ENCODE data around the gene PRCD. TPM values are rescaled to one million over a fixed set of nuclear protein-coding genes. Genes with fewer than 3 reads are reported as not detected.

PRCD gene
- total and polyA plus RNA-seq, 5 donors from 2014 or later = 0.52 TPM; not detected in 4

DNA sequence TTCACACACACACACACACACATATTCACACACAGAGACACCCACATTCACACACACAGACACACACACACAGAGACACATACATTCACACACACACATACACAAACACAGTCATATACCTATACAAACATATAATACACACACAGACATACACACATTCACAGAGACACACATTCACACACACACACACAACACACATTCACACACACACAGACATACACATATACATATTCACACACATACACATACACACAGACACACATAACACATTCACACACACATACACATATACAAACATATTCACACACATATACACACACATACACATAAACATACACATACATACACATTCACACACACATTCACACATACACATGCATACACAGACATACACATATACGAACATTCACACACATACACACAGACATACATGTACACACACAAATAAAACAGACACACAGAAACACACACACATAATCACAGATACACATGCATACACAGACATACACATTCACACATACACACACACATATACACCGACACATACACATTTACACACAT lies 7.9 kb downstream of the PRCD start:
- peaks cover 13% of the 10 kb centered on the region for H3K27me3 Mint-ChIP-seq
- no peaks in the 10 kb centered on the region for H3K36me3 ChIP-seq (ENCODE audit: control insufficient read depth, insufficient read depth, low read length)
- H3K36me3 Mint-ChIP-seq = no peaks in the 10 kb centered on the region
- peaks cover 0 to 4% (median 0%) of the 10 kb centered on the region in 4 donors for H3K4me1 Mint-ChIP-seq
- no peak overlapping the region for H3K4me3 Mint-ChIP-seq
- no peaks in the 10 kb centered on the region for H3K9me3 ChIP-seq (ENCODE audit: control insufficient read depth in 2 of 2, low read length in 2 of 2)
- no peaks in the 10 kb centered on the region for H3K27me3 ChIP-seq (ENCODE audit: control insufficient read depth, insufficient read depth, low read length)
- H3K4me3 ChIP-seq (ENCODE audit: low read depth, low read length) = no peak overlapping the region
- no peaks in the 10 kb centered on the region for H3K9me3 Mint-ChIP-seq
- no peak overlapping the region for H3K27ac ChIP-seq (ENCODE audit: insufficient read depth, low read length, poor library complexity, severe bottlenecking)
- ATAC-seq (ENCODE audit: low read depth in 2 of 2) = no peak
- no peak for DNase-seq
- H3K4me1 ChIP-seq (ENCODE audit: control insufficient read depth, insufficient read depth, low read length, poor library complexity, severe bottlenecking) = no peaks in the 10 kb centered on the region
- no peak overlapping the region for H3K27ac Mint-ChIP-seq

DNA sequence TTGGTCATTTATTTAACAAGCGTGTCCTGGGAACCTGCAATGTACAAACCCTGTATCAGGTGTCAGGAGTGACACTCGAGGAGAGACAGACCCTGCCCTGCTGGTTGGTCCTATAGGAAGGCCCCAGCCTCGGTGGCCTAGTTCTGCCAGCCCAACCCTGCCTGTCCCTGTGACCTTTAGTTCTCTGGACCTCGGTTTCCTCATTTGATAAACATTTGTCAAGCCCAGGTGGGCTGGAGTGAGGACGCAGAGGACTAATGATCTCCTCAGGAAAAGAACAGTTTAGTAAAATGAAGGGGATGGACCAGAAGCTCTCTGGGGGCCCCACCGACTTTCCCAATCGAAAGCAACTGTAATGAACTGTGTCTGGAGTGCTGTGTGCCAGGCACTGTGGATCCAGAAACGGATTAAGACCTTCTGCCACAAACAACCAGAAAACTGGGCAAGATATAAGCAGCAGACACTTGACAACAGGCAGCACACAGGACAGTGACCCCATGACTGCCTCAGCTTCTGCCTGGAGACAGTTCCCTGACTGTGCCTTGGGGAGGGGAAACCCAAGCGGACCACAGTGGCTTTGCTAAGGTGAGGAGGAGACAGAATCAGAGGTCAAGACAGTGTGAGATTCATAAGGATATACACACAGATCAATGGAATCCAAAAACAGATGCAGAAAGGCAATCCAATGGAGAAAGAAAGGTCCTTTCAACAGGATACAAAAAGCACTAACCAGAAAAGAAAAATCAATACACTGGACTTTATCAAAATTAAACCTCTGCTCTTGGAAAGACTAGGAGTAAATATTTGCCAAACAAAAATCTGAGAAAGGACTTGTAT lies 8.8 kb downstream of the PRCD start:
- Histone ChIP-seq H3K27me3 (ENCODE audit: control insufficient read depth, insufficient read depth, low read length) (no peaks in the 10 kb centered on the region), H3K36me3 (ENCODE audit: control insufficient read depth, insufficient read depth, low read length) (no peaks in the 10 kb centered on the region), H3K27ac (ENCODE audit: insufficient read depth, low read length, poor library complexity, severe bottlenecking) (no peak overlapping the region), H3K4me3 (ENCODE audit: low read depth, low read length) (no peak overlapping the region), H3K9me3 (ENCODE audit: control insufficient read depth in 2 of 2, low read length in 2 of 2) (no peaks in the 10 kb centered on the region), H3K4me1 (ENCODE audit: control insufficient read depth, insufficient read depth, low read length, poor library complexity, severe bottlenecking) (no peaks in the 10 kb centered on the region)
- Mint-ChIP-seq H3K9me3 (no peaks in the 10 kb centered on the region), H3K4me1 (peaks cover 0 to 4% (median 0%) of the 10 kb centered on the region in 4 donors), H3K4me3 (no peak overlapping the region), H3K27me3 (peaks cover 9% of the 10 kb centered on the region), H3K27ac (no peak overlapping the region), H3K36me3 (no peaks in the 10 kb centered on the region)
- no peak for ATAC-seq (ENCODE audit: low read depth in 2 of 2)
- no peak for DNase-seq

GRCh38 chr17:76549215-76549518 lies 9.3 kb downstream of the PRCD start:
- Mint-ChIP-seq H3K4me1 (peaks cover 0 to 4% (median 0%) of the 10 kb centered on the region in 4 donors), H3K27ac (no peak overlapping the region), H3K27me3 (peaks cover 3% of the 10 kb centered on the region), H3K4me3 (no peak overlapping the region), H3K9me3 (no peaks in the 10 kb centered on the region), H3K36me3 (no peaks in the 10 kb centered on the region)
- Histone ChIP-seq H3K9me3 (ENCODE audit: control insufficient read depth in 2 of 2, low read length in 2 of 2) (no peaks in the 10 kb centered on the region), H3K4me1 (ENCODE audit: control insufficient read depth, insufficient read depth, low read length, poor library complexity, severe bottlenecking) (no peaks in the 10 kb centered on the region), H3K27me3 (ENCODE audit: control insufficient read depth, insufficient read depth, low read length) (no peaks in the 10 kb centered on the region), H3K36me3 (ENCODE audit: control insufficient read depth, insufficient read depth, low read length) (no peaks in the 10 kb centered on the region), H3K27ac (ENCODE audit: insufficient read depth, low read length, poor library complexity, severe bottlenecking) (no peak overlapping the region), H3K4me3 (ENCODE audit: low read depth, low read length) (no peak overlapping the region)
- ATAC-seq (ENCODE audit: low read depth in 2 of 2) (no peak), DNase-seq (no peak)

- ATAC-seq (ENCODE audit: low read depth in 2 of 2) = no peak
- Histone ChIP-seq H3K9me3 (ENCODE audit: control insufficient read depth in 2 of 2, low read length in 2 of 2) (no peaks in the 10 kb centered on the region), H3K4me1 (ENCODE audit: control insufficient read depth, insufficient read depth, low read length, poor library complexity, severe bottlenecking) (no peaks in the 10 kb centered on the region), H3K27ac (ENCODE audit: insufficient read depth, low read length, poor library complexity, severe bottlenecking) (no peak overlapping the region), H3K27me3 (ENCODE audit: control insufficient read depth, insufficient read depth, low read length) (no peaks in the 10 kb centered on the region), H3K36me3 (ENCODE audit: control insufficient read depth, insufficient read depth, low read length) (no peaks in the 10 kb centered on the region), H3K4me3 (ENCODE audit: low read depth, low read length) (no peak overlapping the region)
- H3K4me3 Mint-ChIP-seq = no peak overlapping the region
- no peaks in the 10 kb centered on the region for H3K36me3 Mint-ChIP-seq
- peaks cover 0 to 5% (median under 1%) of the 10 kb centered on the region in 4 donors for H3K4me1 Mint-ChIP-seq
- no peaks in the 10 kb centered on the region for H3K27me3 Mint-ChIP-seq
- no peak for DNase-seq
- no peaks in the 10 kb centered on the region for H3K9me3 Mint-ChIP-seq
- no peak overlapping the region for H3K27ac Mint-ChIP-seq
Observed at GRCh38 chr17:76549539-76549938, 9.7 kb downstream of the PRCD start.

DNA sequence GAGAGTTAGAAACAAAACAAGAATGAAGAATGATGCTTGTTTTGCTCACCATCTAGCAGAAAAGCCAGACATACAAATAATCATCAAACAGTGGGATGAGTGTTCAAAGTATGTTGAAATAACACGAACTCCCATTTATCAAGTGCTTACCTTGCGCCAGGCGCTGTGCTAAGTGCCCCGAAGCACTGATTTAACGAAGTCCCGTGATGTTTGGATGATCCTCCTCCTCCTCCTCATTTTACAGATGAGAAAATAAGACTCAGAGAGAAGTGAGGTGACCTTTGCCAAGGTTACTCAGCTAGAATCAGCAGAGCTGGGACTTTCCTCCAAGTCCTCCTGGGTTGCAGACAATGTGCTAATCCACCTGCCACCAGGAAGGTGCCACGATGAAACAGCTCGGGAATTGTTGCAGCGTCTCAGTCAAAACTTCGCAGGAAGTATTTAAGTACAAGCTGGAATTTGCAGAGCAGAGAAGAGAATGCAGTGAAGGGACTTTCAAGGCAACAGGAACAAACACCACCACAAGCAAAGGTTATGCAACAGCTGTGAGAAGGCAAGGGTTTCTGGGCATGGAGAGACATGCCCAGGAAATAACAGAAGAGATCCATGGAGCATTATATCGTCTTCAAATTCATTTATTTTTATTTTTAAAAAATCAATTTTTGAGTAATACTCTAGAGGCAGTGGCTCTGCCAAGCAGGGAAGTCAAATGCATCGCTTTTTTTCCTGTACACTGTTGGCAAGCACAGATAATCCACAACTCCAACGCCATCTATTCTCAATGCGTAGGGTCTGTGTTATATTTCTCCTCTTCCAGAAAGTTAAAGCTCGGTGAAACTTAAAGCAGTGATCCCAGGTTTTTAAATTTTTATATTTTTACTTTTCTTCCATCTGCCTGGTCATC lies 11.1 kb downstream of the PRCD start:
- no peaks in the 10 kb centered on the region for H3K9me3 Mint-ChIP-seq
- peaks cover 0 to 10% (median 7%) of the 10 kb centered on the region in 4 donors for H3K4me1 Mint-ChIP-seq
- Histone ChIP-seq H3K4me3 (ENCODE audit: low read depth, low read length) (no peak overlapping the region), H3K9me3 (ENCODE audit: control insufficient read depth in 2 of 2, low read length in 2 of 2) (no peaks in the 10 kb centered on the region), H3K36me3 (ENCODE audit: control insufficient read depth, insufficient read depth, low read length) (no peaks in the 10 kb centered on the region), H3K27me3 (ENCODE audit: control insufficient read depth, insufficient read depth, low read length) (no peaks in the 10 kb centered on the region), H3K27ac (ENCODE audit: insufficient read depth, low read length, poor library complexity, severe bottlenecking) (no peak overlapping the region), H3K4me1 (ENCODE audit: control insufficient read depth, insufficient read depth, low read length, poor library complexity, severe bottlenecking) (no peaks in the 10 kb centered on the region)
- no peak overlapping the region for H3K4me3 Mint-ChIP-seq
- no peaks in the 10 kb centered on the region for H3K27me3 Mint-ChIP-seq
- H3K27ac Mint-ChIP-seq = no peak overlapping the region
- ATAC-seq (ENCODE audit: low read depth in 2 of 2) (no peak), DNase-seq (no peak)
- no peaks in the 10 kb centered on the region for H3K36me3 Mint-ChIP-seq

DNA sequence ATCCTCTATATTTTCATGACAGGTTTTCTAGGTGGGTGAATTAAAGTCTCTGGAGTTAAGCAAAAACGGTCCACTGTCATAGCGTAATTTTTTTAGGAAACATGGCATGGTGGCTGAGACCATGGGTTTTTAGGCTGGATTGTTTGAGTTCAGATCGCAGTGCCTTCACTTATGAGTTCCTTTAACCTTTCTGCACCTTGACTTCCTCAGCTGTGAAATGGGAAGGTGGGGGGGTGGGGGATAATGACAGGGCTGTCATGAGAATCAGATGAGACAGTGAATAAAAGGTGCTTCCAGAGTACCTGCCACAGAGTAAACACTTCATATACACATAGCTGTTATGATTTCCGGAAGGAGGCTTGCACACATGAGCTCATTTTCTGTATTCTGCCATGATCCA lies 11.8 kb downstream of the PRCD start:
- Mint-ChIP-seq H3K9me3 (no peaks in the 10 kb centered on the region), H3K27ac (no peak overlapping the region), H3K36me3 (no peaks in the 10 kb centered on the region), H3K27me3 (no peaks in the 10 kb centered on the region), H3K4me1 (peaks cover 0 to 13% (median 9%) of the 10 kb centered on the region in 4 donors), H3K4me3 (peak overlapping the region in 1 of 4 donors; percentile 61)
- no peaks in the 10 kb centered on the region for H3K36me3 ChIP-seq (ENCODE audit: control insufficient read depth, insufficient read depth, low read length)
- H3K27me3 ChIP-seq (ENCODE audit: control insufficient read depth, insufficient read depth, low read length) = no peaks in the 10 kb centered on the region
- DNase-seq (no peak), ATAC-seq (ENCODE audit: low read depth in 2 of 2) (no peak)
- no peaks in the 10 kb centered on the region for H3K9me3 ChIP-seq (ENCODE audit: control insufficient read depth in 2 of 2, low read length in 2 of 2)
- H3K4me1 ChIP-seq (ENCODE audit: control insufficient read depth, insufficient read depth, low read length, poor library complexity, severe bottlenecking) = peaks cover 4% of the 10 kb centered on the region
- H3K4me3 ChIP-seq (ENCODE audit: low read depth, low read length) = no peak overlapping the region
- no peak overlapping the region for H3K27ac ChIP-seq (ENCODE audit: insufficient read depth, low read length, poor library complexity, severe bottlenecking)

GRCh38 chr17:76553178-76553908 lies 13.5 kb downstream of the PRCD start:
- Histone ChIP-seq H3K36me3 (ENCODE audit: control insufficient read depth, insufficient read depth, low read length) (no peaks in the 10 kb centered on the region), H3K9me3 (ENCODE audit: control insufficient read depth in 2 of 2, low read length in 2 of 2) (no peaks in the 10 kb centered on the region), H3K27me3 (ENCODE audit: control insufficient read depth, insufficient read depth, low read length) (no peaks in the 10 kb centered on the region), H3K27ac (ENCODE audit: insufficient read depth, low read length, poor library complexity, severe bottlenecking) (no peak overlapping the region), H3K4me3 (ENCODE audit: low read depth, low read length) (no peak overlapping the region), H3K4me1 (ENCODE audit: control insufficient read depth, insufficient read depth, low read length, poor library complexity, severe bottlenecking) (peaks cover 19% of the 10 kb centered on the region)
- no peak for ATAC-seq (ENCODE audit: low read depth in 2 of 2)
- no peak for DNase-seq
- Mint-ChIP-seq H3K4me1 (peaks cover under 1 to 28% (median 21%) of the 10 kb centered on the region in 4 donors), H3K27me3 (no peaks in the 10 kb centered on the region), H3K9me3 (peaks cover 0 to 2% (median 0%) of the 10 kb centered on the region in 7 donors), H3K4me3 (no peak overlapping the region), H3K27ac (no peak overlapping the region), H3K36me3 (no peaks in the 10 kb centered on the region)
